Measurements from ENCODE around the gene SLC9A9. TPM values are rescaled to one million over a fixed set of nuclear protein-coding genes. Genes with fewer than 3 reads are reported as not detected.
A peak's percentile ranks its signal among the peaks of the same experiment; 100 is the strongest.

SLC9A9 gene
- 2.9 and 3.5 TPM in 2 replicates for total RNA-seq

DNA sequence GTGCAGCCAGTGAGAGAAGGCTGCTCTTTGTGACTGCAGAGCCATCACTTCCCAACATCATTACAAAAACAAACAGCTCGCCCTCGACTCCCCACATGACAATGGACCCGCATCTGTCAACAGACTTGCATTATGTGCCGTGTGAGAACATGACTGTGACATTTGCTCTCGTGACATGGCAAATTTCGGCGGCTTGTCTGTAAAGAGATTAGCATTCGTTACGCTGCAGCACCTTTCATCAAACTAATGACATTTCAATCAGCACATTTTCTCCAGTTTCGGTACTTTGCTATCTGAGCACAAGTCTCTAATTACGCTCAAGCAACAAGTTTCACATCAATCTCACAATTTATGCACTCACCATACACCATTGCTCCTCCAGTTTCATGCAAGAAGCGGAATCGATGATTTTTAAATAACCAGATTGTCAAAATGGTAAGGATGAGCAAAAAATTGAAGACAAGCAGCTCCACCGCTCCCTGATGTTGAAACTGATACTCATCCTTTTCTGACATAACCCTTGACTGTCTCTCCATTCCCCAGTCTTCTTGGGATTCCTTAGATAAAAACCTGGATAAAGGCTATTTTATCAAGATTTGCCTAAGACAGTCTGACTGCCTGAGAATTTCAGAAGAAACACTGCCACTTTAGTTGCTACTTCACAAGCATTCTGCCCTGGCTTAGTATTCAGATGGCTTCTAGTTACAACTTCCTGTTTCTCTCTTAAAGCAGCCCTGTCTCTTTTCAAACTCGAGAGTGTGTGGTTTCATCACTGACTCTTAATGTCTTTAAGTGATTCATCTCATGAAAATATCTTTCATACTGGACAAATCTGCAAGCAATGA, at the start of gene SLC9A9:
Gene SLC9A9 (minus strand): TSS at position 682 of the 845 bp plus-strand sequence. CDS start 146 bp downstream, at position 536.
- H3K4me3 ChIP-seq (ENCODE audit: low read depth, low read length), result peak within 1 kb of the TSS; percentile 65
- peak; percentile 78 for DNase-seq (ENCODE audit: low read depth)
- TF ChIP-seq, protein P1, sequence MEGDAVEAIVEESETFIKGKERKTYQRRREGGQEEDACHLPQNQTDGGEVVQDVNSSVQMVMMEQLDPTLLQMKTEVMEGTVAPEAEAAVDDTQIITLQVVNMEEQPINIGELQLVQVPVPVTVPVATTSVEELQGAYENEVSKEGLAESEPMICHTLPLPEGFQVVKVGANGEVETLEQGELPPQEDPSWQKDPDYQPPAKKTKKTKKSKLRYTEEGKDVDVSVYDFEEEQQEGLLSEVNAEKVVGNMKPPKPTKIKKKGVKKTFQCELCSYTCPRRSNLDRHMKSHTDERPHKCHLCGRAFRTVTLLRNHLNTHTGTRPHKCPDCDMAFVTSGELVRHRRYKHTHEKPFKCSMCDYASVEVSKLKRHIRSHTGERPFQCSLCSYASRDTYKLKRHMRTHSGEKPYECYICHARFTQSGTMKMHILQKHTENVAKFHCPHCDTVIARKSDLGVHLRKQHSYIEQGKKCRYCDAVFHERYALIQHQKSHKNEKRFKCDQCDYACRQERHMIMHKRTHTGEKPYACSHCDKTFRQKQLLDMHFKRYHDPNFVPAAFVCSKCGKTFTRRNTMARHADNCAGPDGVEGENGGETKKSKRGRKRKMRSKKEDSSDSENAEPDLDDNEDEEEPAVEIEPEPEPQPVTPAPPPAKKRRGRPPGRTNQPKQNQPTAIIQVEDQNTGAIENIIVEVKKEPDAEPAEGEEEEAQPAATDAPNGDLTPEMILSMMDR (IDR thresholded peaks at IDR 0.05; ENCODE audit: insufficient read depth, low read depth, low read length), result no peak

GRCh38 chr3:143897576-143898295, 49.5 kb upstream of the SLC9A9 start:
- DNase-seq (ENCODE audit: low read depth), result peak; percentile 83
- no peak overlapping the region for H3K4me3 ChIP-seq (ENCODE audit: low read depth, low read length)
- TF ChIP-seq, protein P1 (IDR thresholded peaks at IDR 0.05; ENCODE audit: insufficient read depth, low read depth, low read length), result no peak

GRCh38 chr3:143896486-143896885, 48.2 kb upstream of the SLC9A9 start:
- H3K4me3 ChIP-seq (ENCODE audit: low read depth, low read length), result no peak overlapping the region
- DNase-seq (ENCODE audit: low read depth), result no peak
- TF ChIP-seq, protein P1 (IDR thresholded peaks at IDR 0.05; ENCODE audit: insufficient read depth, low read depth, low read length), result no peak

DNA sequence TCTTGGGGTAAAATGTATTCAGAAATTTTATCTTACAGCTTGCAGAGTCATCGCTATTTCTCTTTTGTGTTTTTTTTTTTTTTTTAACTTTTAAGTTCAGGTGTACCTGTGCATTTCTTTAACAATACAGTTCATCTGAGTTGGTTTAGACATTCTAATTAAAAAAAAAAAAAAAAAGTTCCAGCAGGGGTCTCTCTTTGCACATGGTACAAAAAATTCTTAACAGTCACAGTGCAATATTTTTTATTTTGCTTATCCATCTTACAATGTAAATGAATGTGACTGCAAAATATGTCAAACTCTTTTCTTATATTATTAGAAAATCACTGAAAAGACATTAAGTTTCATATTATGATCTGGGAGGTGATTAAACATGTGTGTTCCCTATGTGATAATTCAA, 47.5 kb upstream of the SLC9A9 start:
- no peak overlapping the region for H3K4me3 ChIP-seq (ENCODE audit: low read depth, low read length)
- TF ChIP-seq, protein P1 (IDR thresholded peaks at IDR 0.05; ENCODE audit: insufficient read depth, low read depth, low read length), result peak; percentile 31
- peak; percentile 21 for DNase-seq (ENCODE audit: low read depth)

- no peak for DNase-seq (ENCODE audit: low read depth)
- no peak overlapping the region for H3K4me3 ChIP-seq (ENCODE audit: low read depth, low read length)
- TF ChIP-seq, protein P1 (IDR thresholded peaks at IDR 0.05; ENCODE audit: insufficient read depth, low read depth, low read length), result no peak
Measured at GRCh38 chr3:143888846-143889245, 40.6 kb upstream of the SLC9A9 start.

- no peak overlapping the region for H3K4me3 ChIP-seq (ENCODE audit: low read depth, low read length)
- TF ChIP-seq, protein P1 (IDR thresholded peaks at IDR 0.05; ENCODE audit: insufficient read depth, low read depth, low read length), result no peak
- DNase-seq (ENCODE audit: low read depth), result no peak
Measured at GRCh38 chr3:143888166-143888565, 39.9 kb upstream of the SLC9A9 start.
